CD4-positive, alpha-beta T cell treated with Interleukin-6 at 100 ng/mL for 8 hours (primary cell): ENCODE measurements around the gene PHLDB3.
"Not testable (repeated sequence)": the region's sequence is repeated elsewhere in the genome, so short reads cannot be mapped to it uniquely, and the experiment has no call there.

ENCODE experiments used
- DNase-seq: peaks from one replicate; pipeline ENCODE4 v3.0.0-alpha.2; 2020; ENCODE audit warnings: mixed read lengths, low spot score

Gene PHLDB3

DNA sequence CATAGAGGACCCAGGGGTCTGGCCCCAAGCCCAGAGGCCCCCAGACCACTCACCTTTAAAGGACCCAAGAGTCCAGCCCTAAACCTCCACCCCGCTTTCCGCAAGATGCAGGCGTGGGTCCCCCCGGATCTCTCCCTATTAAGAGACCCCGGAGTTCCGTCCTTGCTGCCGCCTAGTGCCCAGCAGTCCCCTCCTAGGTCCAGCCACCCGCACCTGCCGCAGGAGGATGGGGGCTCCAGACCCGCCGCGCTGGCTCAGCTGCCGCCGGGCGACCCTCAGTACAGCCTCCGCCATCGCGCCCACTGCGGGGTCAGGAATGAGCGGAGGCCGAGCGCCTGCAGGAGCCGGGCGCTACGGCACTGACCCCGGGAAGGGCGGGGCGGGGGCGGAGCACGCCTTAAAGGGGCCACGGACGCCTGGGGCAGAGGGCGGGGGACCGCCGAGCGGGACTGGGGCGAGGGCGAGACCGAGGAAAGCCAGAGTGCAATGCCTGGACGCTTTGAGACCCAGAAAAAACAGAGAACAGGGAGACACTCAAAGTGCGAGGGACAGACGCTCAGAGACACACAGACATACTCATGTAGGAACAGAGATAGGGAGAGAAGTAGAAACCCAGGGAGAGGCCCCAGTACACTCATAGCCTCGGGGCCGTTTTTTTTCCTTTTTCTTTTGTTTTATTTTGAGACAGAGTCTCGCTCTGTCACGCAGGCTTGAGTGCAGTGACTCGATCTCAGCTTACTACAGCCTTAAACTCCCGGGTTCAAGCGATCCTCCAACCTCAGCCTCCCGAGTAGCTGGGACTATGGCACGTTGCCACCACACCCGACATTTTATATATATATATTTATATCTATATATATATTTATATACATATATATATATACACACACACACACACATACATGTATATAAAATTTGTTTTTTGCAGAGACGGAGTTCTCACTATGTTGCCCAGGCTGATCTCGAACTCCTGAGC lies 22.6 kb upstream of the PHLDB3 start, which contains the start of gene ETHE1:
ETHE1 (minus strand) TSS at position 318 of the 976 bp plus-strand sequence; CDS start at position 294, 24 bp downstream.
- peak; percentile 67 for DNase-seq

DNA sequence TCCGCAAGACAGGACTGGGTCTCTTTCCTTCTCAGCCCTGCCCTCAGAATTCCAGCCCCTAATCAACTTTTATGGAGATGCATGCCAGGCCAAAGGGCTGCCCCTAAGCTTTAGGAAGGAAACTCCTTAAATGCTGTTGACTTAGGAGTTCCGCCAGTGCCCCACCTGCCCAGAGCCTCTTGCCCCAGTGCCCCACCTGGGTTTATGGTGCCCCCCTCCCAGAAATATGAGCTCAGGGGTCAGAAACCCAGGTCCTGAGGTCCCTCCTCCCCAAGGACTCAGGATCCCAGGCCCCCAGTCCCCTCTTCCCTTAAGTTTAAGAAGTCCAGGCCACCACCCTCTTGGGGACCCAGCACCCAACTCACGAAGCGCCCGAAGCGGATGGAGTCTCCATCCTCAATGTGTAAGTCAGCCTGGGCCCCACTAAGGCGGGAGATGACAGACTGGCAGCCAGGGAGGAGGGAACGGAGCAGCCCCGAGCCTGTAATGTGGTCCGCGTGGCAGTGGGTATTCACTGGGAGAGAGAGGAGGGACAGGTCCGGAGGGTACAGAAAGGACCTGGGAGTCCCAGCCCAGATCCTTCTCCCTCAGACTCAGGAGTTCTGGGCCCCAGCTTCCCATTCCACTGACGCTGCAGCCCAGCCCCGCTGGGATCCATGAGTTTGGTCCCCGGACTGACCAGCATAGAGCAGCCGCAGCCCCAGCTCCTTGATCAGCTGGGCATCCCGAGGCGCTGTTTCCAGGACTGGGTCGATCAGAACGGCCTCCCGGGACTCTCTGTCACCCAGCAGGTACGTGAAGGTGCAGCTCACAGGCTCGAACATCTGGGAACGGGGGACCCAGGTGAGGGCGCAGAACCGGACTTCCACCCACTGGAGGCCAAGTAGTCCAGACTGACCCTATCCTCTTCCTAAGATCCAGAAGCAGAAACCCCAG lies 21.6 kb upstream of the PHLDB3 start:
- DNase-seq, result peak; percentile 13

- peak; percentile 48 for DNase-seq
These were observed 20.6 kb upstream of the PHLDB3 start for GRCh38 chr19:43524922-43525835.

- DNase-seq, result not testable (repeated sequence)
These were observed 19.1 kb upstream of the PHLDB3 start for GRCh38 chr19:43523696-43524095.

- no peak for DNase-seq
These were observed 18.4 kb upstream of the PHLDB3 start for GRCh38 chr19:43522929-43523328.

DNA sequence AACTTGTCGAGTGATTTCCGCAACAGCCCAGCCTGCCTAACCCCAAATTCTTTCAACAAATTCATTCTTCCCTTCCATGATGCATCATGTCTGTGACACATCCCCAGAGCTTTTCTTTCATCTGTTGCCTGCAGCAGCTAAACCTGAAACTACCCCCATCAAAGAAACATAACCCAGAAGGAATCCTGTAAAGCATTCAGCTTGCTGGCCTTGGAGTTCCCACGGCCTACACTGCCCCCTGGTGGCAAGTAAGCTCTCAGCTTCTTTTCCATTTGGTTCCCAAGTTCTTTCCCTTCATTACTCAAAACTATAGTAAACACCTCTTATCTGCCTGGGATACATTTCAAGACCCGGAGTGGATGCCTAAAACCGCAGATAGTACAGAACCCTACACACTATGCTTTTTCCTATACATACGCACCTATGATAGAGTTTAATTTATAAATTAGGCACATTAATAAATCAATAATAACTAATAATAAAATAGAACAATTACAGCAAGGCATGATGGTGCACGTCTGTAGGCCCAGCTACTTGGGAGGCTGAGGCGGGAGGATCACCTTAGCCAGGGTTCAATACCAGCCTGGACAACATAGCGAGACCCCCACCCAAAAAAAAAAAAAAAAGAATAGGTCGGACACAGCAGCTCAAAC lies 15.0 kb upstream of the PHLDB3 start:
- DNase-seq, result peak; percentile 80

DNA sequence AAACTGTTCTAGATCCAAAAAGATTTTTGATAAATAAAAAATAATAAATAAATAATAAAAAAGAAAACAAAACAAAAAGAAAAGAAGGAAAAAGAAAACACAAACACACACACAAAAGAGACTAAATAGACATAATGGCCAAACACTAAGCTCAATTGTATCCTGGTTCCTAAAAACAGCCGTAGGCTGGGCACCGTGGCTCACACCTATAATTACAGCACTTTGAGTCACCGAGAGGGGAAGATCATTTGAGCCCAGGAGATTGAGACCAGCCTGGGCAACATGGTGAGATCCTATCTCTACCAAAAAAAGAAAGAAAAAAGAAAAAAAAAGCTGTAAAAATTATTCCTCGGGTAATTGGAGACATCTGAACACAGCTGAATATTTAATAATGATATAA lies 13.5 kb upstream of the PHLDB3 start:
- no peak for DNase-seq

GRCh38 chr19:43512399-43512798 lies 7.9 kb upstream of the PHLDB3 start:
- DNase-seq, result not testable (repeated sequence)

DNA sequence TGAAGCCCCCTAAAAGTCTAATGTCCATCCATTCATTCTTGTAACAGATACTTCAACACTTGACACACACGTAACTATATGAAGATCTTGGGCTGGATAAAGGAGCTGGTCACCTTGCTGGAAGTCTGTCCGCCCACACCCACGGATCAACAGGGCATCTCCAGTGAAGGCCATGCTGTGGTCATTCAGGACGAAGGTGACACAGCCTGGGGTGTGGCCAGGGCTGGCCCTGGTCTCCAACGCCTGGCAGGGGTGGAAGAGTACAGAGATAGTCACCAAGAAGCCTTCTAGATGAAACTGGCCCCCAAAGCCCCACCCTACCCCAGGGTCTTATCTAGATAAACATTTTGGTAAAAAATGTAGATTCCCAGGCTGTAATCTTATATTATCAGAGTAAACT lies 6.8 kb upstream of the PHLDB3 start:
- DNase-seq, result no peak

- DNase-seq, result no peak
These were observed 6.2 kb upstream of the PHLDB3 start for GRCh38 chr19:43510713-43511112.

- no peak for DNase-seq
These were observed 3.3 kb upstream of the PHLDB3 start for GRCh38 chr19:43507880-43508279.

- no peak for DNase-seq
These were observed 2.1 kb upstream of the PHLDB3 start for GRCh38 chr19:43506629-43507028.

DNA sequence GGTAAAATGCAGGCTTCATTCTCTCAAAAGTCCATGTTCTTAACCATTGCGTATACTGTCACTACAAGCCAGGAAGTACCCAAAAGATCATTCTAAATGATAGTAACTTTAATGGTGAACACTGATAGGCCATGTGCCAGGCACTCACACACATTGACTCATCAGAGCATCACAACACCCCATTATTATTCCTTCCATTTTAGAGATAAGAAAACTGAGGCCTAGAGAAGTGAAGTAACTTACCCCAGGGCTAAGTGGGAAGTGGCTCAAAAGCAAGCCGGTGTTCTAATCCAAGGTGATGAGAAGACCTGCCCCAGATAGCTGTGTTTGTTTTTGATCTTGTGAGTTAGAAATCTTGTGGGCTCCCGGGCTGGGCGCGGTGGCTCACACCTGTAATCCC lies 1.4 kb upstream of the PHLDB3 start:
- no peak for DNase-seq

DNA sequence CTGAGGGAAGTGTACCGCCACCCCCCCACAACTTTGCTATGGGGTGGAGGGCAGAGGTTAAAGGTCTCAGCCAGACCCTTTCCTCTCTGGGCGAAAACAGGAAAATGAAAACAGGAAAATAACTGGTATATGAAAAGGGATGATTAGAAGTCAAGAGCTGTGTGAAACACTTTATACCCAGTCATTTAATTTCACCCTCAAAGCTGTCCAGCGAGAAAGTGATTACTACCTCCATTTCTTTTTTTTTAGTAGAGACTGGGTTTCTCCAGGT lies 575 bp upstream of the PHLDB3 start:
- DNase-seq, result no peak

DNA sequence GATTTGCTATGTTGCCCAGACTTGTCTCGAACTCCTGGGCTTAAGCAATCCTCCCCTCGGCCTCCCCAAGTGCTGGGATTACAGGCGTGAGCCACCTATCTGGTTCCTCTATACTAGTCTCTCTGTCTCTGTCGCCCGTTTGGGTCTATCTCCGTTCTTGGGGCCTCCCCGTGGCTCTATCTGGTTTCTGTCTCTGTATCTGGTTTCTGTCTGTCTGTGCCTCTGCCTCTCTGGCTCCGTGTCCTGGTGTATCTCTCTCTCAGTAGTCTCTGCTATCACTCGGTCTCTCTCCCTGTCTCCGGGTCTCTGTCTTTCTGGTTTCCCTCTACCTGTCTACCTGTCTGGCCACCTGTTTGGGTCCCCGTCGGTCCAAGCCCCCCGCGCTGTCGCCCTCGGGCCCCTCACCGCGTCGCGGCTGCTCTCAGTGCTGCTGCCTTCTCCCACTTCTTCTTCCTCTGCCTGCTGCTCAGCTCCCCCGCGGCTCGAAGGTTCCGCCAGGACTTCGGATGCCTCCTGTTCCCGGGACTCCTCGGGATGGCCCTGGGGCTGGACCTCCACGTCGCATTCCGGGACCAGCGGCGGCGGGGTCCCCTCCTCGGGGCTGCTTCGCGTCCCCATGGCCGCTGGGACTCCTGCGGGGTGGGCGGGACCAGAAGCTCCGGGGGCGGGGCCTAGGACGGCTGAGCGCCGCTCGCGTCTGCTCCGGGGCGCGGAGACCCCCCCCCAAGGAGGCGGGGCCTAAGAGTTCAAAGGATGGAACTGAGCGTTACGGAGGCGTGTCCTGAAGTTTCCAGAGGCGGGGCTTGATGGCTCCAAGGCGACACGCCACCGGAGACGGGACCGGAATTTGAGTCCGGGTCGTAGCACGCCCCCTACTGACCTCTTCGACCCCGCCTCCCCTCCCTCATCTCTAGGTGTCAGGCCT lies 783 bp downstream of the PHLDB3 start:
- DNase-seq, result peak; percentile 98

DNA sequence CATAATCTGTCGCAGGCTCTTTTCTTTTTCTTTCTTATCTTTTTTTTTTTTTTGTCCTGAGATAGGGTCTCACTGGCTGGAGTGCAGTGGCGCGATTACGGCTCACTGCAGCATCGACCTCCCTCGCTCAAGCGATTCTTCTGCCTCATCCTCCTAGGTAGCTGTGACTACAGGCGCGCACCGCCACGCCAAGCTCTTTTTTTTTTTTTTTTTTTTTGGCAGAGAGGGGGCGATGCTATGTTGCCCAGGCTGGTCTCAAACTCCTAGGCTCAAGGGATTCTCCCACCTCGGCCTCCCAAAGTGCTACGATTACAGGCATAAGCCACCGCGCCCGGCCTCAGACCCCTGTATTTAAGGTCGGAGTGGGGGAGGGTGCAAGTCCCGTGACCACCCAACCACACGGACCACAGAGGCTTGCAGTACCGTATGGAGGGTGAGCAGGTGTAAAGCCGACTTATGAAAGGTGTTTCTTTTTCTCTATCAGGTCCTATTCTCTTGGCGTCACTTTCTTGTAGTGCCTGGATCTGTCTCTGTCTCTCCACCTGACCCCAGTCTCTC lies 2.0 kb downstream of the PHLDB3 start:
- DNase-seq, result no peak

GRCh38 chr19:43501661-43502418 lies 2.7 kb downstream of the PHLDB3 start:
- DNase-seq, result no peak

- no peak for DNase-seq
These were observed 5.5 kb downstream of the PHLDB3 start for GRCh38 chr19:43499042-43499441.

DNA sequence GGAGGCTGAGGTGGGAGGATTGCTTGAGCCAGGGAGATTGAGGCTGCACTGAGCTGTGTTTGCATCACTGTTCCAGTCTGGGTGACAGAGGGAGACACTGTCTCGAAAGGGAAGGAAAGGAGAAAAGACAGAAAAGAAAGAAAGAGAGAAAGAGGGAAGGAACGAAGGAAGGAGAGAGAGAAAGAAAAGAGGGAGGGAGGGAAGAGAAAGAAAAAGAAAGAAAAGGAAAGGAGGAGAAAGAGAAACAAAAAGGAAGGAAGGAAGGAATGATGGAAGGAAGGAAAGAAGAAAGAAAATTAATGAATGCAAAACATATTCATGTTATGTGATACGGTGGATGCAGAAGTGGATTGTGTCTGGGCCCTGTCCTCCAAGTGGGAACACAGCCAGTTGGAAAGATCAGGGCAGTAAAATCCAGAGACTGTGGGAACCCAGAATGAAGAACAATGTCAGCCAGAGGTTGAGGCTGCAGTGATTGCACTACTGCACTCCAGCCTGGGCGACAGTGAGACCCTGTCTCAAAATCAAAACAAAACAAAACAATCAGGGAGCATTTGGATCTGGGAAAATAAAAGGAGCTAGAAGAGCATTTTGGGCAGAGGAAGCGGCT lies 6.2 kb downstream of the PHLDB3 start:
- DNase-seq, result no peak
